ENCODE results near the gene LMNA.
"Not testable (repeated sequence)": the region's sequence is repeated elsewhere in the genome, so short reads cannot be mapped to it uniquely, and the experiment has no call there.

The LMNA gene

GRCh38 chr1:156114101-156114918 is at the start of gene LMNA:
Gene LMNA, plus strand, starts transcription at chr1:156114711. Its CDS starts 208 bp downstream, at chr1:156114919.
- DNase-seq, result peak; percentile 67
- in situ Hi-C loops (cut with MboI; ENCODE audit: low pct_unique_long_range_greater_than_20kb, low sequenced_read_pairs), result no loop called here

DNA sequence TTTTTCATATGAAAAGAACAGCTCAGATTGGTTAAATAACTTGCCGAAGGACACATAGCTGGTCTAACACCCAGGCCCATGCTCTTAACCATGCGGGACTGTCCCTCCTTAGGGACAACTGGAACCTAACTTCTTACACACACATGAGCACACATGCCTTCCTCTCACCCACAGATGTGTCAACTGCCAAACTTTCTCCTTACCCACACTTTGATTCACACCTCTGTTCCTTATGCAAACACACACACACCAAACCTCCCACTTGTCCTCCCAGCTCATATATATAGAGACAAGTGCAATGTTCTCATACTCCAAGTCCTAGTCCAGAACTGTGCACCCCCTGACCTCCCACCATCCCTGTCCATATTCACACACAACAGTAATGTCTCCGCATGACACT is 49.3 kb upstream of the LMNA start:
- in situ Hi-C loops (cut with MboI; ENCODE audit: low pct_unique_long_range_greater_than_20kb, low sequenced_read_pairs), result no loop called here
- DNase-seq, result no peak

DNA sequence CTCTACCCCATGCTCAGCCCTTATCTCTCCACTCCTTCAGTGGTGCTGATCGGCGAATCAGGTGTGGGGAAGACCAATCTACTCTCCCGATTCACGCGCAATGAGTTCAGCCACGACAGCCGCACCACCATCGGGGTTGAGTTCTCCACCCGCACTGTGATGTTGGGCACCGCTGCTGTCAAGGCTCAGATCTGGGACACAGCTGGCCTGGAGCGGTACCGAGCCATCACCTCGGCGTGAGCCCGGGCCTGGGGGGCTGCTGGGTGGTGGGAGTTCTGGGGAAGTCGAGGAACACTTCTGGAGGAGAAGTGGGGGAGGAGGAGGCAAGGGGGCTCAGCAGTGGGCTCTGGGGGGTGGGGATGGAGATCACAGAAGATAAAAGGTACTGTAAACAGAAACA is 48.6 kb upstream of the LMNA start:
- in situ Hi-C loops (cut with MboI; ENCODE audit: low pct_unique_long_range_greater_than_20kb, low sequenced_read_pairs), result no loop called here
- no peak for DNase-seq

- in situ Hi-C loops (cut with MboI; ENCODE audit: low pct_unique_long_range_greater_than_20kb, low sequenced_read_pairs), result no loop called here
Observed at GRCh38 chr1:156067262-156067661, 47.2 kb upstream of the LMNA start.

GRCh38 chr1:156069490-156070455 is 44.7 kb upstream of the LMNA start:
- no peak for DNase-seq
- in situ Hi-C loops (cut with MboI; ENCODE audit: low pct_unique_long_range_greater_than_20kb, low sequenced_read_pairs), result no loop called here

More at GRCh38 chr1:156067262-156067661, 47.2 kb upstream of the LMNA start:
- DNase-seq, result no peak

- no peak for DNase-seq
Observed at GRCh38 chr1:156070548-156070947, 44.0 kb upstream of the LMNA start.

DNA sequence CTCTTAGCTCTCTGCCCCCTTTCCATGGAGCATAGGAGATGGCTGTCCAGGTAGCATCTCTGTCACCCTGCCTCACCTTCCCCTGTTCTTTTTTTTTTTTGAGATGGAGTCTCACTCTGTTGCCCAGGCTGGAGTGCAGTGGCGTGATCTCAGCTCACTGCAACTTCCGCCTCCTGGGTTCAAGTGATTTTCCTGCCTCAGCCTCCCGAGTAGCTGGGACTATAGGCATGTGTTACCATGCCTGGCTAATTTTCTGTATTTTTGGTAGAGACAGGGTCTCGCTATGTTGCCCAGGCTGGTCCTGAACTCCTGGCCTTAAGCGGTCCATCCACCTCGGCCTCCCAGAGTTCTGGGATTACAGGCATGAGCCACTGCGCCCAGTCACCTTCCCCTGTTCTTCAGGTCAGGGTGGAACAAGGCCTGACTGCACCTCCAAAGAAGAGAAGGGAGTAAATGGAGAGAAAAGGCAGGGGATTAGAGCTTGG is 43.1 kb upstream of the LMNA start:
- DNase-seq; in situ Hi-C loops (cut with MboI; ENCODE audit: low pct_unique_long_range_greater_than_20kb, low sequenced_read_pairs): not testable (repeated sequence)

More at GRCh38 chr1:156070548-156070947, 44.0 kb upstream of the LMNA start:
- in situ Hi-C loops (cut with MboI; ENCODE audit: low pct_unique_long_range_greater_than_20kb, low sequenced_read_pairs), result no loop called here

- in situ Hi-C loops (cut with MboI; ENCODE audit: low pct_unique_long_range_greater_than_20kb, low sequenced_read_pairs), result no loop called here
Observed at GRCh38 chr1:156072251-156072650, 42.3 kb upstream of the LMNA start.

GRCh38 chr1:156073110-156073687 is 41.3 kb upstream of the LMNA start:
- no peak for DNase-seq
- in situ Hi-C loops (cut with MboI; ENCODE audit: low pct_unique_long_range_greater_than_20kb, low sequenced_read_pairs), result no loop called here

More at GRCh38 chr1:156072251-156072650, 42.3 kb upstream of the LMNA start:
- DNase-seq, result no peak

GRCh38 chr1:156073740-156074139 is 40.8 kb upstream of the LMNA start:
- in situ Hi-C loops (cut with MboI; ENCODE audit: low pct_unique_long_range_greater_than_20kb, low sequenced_read_pairs), result no loop called here
- no peak for DNase-seq

DNA sequence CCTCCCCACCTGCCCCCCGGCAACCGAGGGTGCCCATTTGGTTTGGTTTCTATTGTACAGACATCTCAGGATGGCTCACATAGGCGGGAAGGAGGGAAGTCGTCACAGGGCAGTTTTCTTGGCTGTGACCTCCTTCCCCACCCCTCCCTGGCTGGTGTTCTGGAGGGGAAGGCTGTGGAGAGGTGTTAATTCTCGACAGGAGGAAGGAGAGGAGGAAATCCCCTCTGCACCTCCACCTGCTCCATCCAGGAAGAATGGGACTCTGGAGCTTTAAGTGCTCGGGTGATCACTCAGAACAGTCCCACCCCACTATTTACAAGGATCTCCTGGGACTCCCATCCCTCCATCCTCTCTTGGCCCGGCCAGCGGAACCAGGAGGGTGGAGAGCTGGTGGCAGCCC is 39.9 kb upstream of the LMNA start:
- in situ Hi-C loops (cut with MboI; ENCODE audit: low pct_unique_long_range_greater_than_20kb, low sequenced_read_pairs), result no loop called here
- DNase-seq, result no peak

DNA sequence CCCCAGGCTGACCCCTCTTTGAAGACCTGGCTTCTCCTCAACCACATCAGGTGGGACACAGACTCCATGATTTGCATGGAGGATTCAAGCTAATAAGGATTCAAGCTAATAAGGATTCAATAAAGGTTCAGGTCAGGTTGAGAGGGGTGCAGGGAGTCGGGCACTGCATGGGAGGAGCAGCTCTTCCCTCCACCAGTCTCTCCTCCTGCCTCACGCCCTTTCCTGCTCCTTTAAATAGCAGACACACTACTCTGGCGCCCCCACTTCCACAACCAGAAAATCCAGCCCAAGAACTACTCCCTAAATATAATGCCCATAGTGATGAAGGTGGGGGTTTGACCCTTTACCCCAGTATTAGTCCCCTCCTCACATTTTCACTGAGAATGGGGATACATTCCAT is 39.3 kb upstream of the LMNA start:
- no peak for DNase-seq
- in situ Hi-C loops (cut with MboI; ENCODE audit: low pct_unique_long_range_greater_than_20kb, low sequenced_read_pairs), result no loop called here

DNA sequence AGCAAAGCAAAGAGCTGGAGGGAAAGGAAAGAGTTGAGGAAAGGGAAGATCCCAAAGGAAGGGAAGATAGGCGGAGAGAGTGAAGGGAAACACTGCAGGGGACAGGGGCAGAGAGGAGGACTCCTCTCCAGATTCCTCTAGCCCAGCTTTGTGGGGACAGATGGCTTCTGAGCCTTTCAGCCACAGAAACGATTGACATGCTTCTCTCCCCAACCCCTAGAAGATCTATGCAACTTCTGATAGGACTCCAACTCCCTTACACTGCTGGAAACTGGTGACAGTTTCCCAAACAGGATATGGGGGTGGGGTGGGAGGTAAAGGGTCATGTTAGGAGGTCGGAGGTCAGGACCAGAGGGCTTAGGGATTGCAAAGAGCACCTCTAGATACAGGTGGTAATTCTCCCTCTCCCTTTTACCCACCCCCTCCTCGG is 38.7 kb upstream of the LMNA start:
- in situ Hi-C loops (cut with MboI; ENCODE audit: low pct_unique_long_range_greater_than_20kb, low sequenced_read_pairs), result no loop called here
- no peak for DNase-seq

GRCh38 chr1:156076609-156077429 is 37.7 kb upstream of the LMNA start:
- DNase-seq, result no peak
- in situ Hi-C loops (cut with MboI; ENCODE audit: low pct_unique_long_range_greater_than_20kb, low sequenced_read_pairs), result no loop called here

- in situ Hi-C loops (cut with MboI; ENCODE audit: low pct_unique_long_range_greater_than_20kb, low sequenced_read_pairs), result no loop called here
Observed at GRCh38 chr1:156077430-156077760, 37.1 kb upstream of the LMNA start.

DNA sequence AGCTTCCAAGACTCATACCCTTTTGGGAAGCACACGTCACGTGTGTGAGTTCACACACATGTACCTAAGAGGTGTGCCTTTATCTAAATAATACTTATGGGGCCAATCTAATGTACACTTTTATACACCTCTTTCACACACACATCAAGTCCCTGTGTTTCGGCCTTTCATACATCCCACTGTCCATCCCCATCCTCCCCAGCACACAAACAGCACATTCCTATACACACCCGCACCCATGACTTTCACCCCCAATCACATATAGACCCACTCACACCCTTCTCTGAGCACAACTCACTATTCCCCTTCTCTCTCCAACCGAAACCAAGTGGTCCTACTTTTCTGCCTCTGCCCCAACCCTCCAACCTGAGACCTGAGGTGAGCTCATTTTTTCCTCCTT is 35.8 kb upstream of the LMNA start:
- no peak for DNase-seq
- in situ Hi-C loops (cut with MboI; ENCODE audit: low pct_unique_long_range_greater_than_20kb, low sequenced_read_pairs), result no loop called here

More at GRCh38 chr1:156077430-156077760, 37.1 kb upstream of the LMNA start:
- no peak for DNase-seq

DNA sequence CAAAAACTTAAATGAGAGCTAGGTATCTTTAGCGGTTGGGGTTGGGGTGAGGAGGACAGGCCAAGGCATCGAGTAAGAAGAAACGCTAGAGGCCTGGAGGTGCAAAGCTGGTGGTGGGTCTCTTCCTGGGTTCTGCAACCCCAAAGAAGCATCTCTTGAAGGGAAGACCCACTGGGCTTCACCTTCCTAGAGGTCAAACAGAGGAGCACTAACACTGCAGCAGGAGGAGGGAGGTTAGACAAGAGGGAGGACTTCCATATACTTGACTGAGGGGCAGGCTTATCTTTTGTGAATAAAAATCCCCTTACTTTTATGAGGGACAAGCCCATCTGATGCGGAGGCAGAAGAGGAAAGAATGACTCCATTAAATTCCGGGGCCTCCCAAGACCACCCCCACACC is 34.7 kb upstream of the LMNA start:
- no peak for DNase-seq
- in situ Hi-C loops (cut with MboI; ENCODE audit: low pct_unique_long_range_greater_than_20kb, low sequenced_read_pairs), result no loop called here

DNA sequence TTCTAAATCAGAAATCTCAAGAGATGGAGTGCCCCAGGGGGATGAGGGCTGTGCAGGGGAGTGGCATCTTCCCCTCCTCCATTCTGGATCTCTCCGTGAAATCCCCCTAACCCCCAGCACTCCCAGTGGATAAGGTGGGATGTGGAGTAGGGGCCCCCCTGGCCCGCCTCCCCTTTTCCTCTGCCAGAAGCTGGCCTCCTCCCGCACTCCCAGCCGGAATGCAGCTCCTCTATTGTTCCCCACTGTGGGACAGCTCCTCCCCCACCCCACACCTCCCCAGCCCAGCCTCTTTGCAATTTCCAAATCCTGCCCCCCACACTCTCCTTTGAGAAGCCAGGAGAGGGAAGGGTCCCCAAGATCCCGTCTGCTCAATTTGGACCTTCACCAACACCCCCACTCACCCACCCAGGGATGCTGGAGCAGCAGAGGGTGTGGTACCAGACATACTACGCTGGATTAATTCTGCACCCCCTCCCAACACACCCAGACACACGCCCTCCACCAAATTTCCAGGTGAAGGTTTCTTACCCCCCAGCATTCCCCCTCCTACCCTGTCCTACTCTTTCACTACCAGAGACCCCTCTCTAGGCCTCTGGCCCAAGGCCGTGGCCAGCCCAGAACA is 34.2 kb upstream of the LMNA start:
- in situ Hi-C loops (cut with MboI; ENCODE audit: low pct_unique_long_range_greater_than_20kb, low sequenced_read_pairs), result no loop called here
- DNase-seq, result no peak

Data from KBM-7 (cell line).